ENCODE results near the gene SECTM1.

SECTM1 gene

GRCh38 chr17:82342361-82343079 lies 9.0 kb upstream of the SECTM1 start:
- TF ChIP-seq CTCF (IDR thresholded peaks at IDR 0.05; ENCODE audit: insufficient read depth, low read length, poor library complexity, severe bottlenecking) (no peak), EZH2phosphoT487 (conservative IDR thresholded peaks at IDR 0.05; ENCODE audit: low read length) (no peak)
- H3K9me3 ChIP-seq (ENCODE audit: insufficient read depth, low read length), result no peaks in the 10 kb centered on the region
- no peaks in the 10 kb centered on the region for H4K20me1 ChIP-seq (ENCODE audit: low read depth, low read length)
- H3K27me3 ChIP-seq (ENCODE audit: low read length), result no peaks in the 10 kb centered on the region
- H2AFZ ChIP-seq (ENCODE audit: low read depth, low read length, severe bottlenecking), result no peak overlapping the region
- H3K9ac ChIP-seq (ENCODE audit: low read length), result no peak overlapping the region
- no peaks in the 10 kb centered on the region for H3K79me2 ChIP-seq (ENCODE audit: insufficient read depth, low read length)
- no peak overlapping the region for H3K27ac ChIP-seq (ENCODE audit: low read depth, low read length)
- H3K4me3 ChIP-seq (ENCODE audit: insufficient read depth, low read length, poor library complexity, severe bottlenecking), result no peak overlapping the region
- H3K36me3 ChIP-seq (ENCODE audit: low read length), result no peaks in the 10 kb centered on the region
- H3K4me2 ChIP-seq (ENCODE audit: low read depth, low read length, poor library complexity, severe bottlenecking), result no peak overlapping the region
- H3F3A ChIP-seq (ENCODE audit: insufficient read depth), result no peaks in the 10 kb centered on the region
- H3K9me2 ChIP-seq (replicated peaks; ENCODE audit: insufficient read depth, low read length), result no peaks in the 10 kb centered on the region

GRCh38 chr17:82339634-82340580 lies 6.3 kb upstream of the SECTM1 start:
- H3K27ac ChIP-seq (ENCODE audit: low read depth, low read length), result no peak overlapping the region

GRCh38 chr17:82338858-82339633 lies 5.5 kb upstream of the SECTM1 start:
- no peak overlapping the region for H3K4me3 ChIP-seq (ENCODE audit: insufficient read depth, low read length, poor library complexity, severe bottlenecking)

More at GRCh38 chr17:82339634-82340580, 6.3 kb upstream of the SECTM1 start:
- H3K9me3 ChIP-seq (ENCODE audit: insufficient read depth, low read length), result no peaks in the 10 kb centered on the region
- no peak overlapping the region for H2AFZ ChIP-seq (ENCODE audit: low read depth, low read length, severe bottlenecking)
- no peaks in the 10 kb centered on the region for H3K79me2 ChIP-seq (ENCODE audit: insufficient read depth, low read length)
- TF ChIP-seq CTCF (IDR thresholded peaks at IDR 0.05; ENCODE audit: insufficient read depth, low read length, poor library complexity, severe bottlenecking), result no peak
- no peak for TF ChIP-seq EZH2phosphoT487 (conservative IDR thresholded peaks at IDR 0.05; ENCODE audit: low read length)
- no peaks in the 10 kb centered on the region for H3K36me3 ChIP-seq (ENCODE audit: low read length)
- H4K20me1 ChIP-seq (ENCODE audit: low read depth, low read length), result no peaks in the 10 kb centered on the region
- no peak overlapping the region for H3K4me3 ChIP-seq (ENCODE audit: insufficient read depth, low read length, poor library complexity, severe bottlenecking)
- H3K27me3 ChIP-seq (ENCODE audit: low read length), result no peaks in the 10 kb centered on the region
- H3F3A ChIP-seq (ENCODE audit: insufficient read depth), result no peaks in the 10 kb centered on the region
- H3K9me2 ChIP-seq (replicated peaks; ENCODE audit: insufficient read depth, low read length), result no peaks in the 10 kb centered on the region
- H3K9ac ChIP-seq (ENCODE audit: low read length), result no peak overlapping the region
- no peak overlapping the region for H3K4me2 ChIP-seq (ENCODE audit: low read depth, low read length, poor library complexity, severe bottlenecking)

More at GRCh38 chr17:82338858-82339633, 5.5 kb upstream of the SECTM1 start:
- Histone ChIP-seq H3F3A (ENCODE audit: insufficient read depth) (no peaks in the 10 kb centered on the region), H3K4me2 (ENCODE audit: low read depth, low read length, poor library complexity, severe bottlenecking) (no peak overlapping the region), H3K79me2 (ENCODE audit: insufficient read depth, low read length) (no peaks in the 10 kb centered on the region), H3K9ac (ENCODE audit: low read length) (no peak overlapping the region), H3K9me2 (replicated peaks; ENCODE audit: insufficient read depth, low read length) (no peaks in the 10 kb centered on the region), H2AFZ (ENCODE audit: low read depth, low read length, severe bottlenecking) (no peak overlapping the region), H3K9me3 (ENCODE audit: insufficient read depth, low read length) (no peaks in the 10 kb centered on the region), H3K36me3 (ENCODE audit: low read length) (no peaks in the 10 kb centered on the region), H4K20me1 (ENCODE audit: low read depth, low read length) (no peaks in the 10 kb centered on the region), H3K27me3 (ENCODE audit: low read length) (no peaks in the 10 kb centered on the region), H3K27ac (ENCODE audit: low read depth, low read length) (no peak overlapping the region)
- TF ChIP-seq EZH2phosphoT487 (conservative IDR thresholded peaks at IDR 0.05; ENCODE audit: low read length), result no peak
- no peak for TF ChIP-seq CTCF (IDR thresholded peaks at IDR 0.05; ENCODE audit: insufficient read depth, low read length, poor library complexity, severe bottlenecking)
